HTERT RPE-1 (cell line): Measurements from ENCODE around the gene PPP1R8.
"Not testable (repeated sequence)": the region's sequence is repeated elsewhere in the genome, so short reads cannot be mapped to it uniquely, and the experiment has no call there.

Source experiments
- in situ Hi-C: fragments of 300-500 bp; cut with MboI; formaldehyde crosslinking; loops from 4 replicates; pipeline ENCODE4 v1.14.3; 2020; ENCODE audit warnings: low sequenced_read_pairs

The PPP1R8 gene

GRCh38 chr1:27830621-27831440 lies at the start of gene PPP1R8:
Gene PPP1R8 (plus strand): TSS chr1:27830782. CDS start chr1:27830836, 54 bp downstream.
- in situ Hi-C loops: no loop called here

GRCh38 chr1:27782950-27783349 lies 47.6 kb upstream of the PPP1R8 start:
- in situ Hi-C loops: no loop called here

GRCh38 chr1:27784700-27785099 lies 45.9 kb upstream of the PPP1R8 start:
- in situ Hi-C loops: no loop called here

- in situ Hi-C loops: no loop called here
Observed at GRCh38 chr1:27785781-27786455, 44.7 kb upstream of the PPP1R8 start.

GRCh38 chr1:27787895-27788294 lies 42.7 kb upstream of the PPP1R8 start:
- in situ Hi-C loops: no loop called here

- in situ Hi-C loops: no loop called here
Observed at GRCh38 chr1:27789540-27790041, 41.0 kb upstream of the PPP1R8 start.

GRCh38 chr1:27790270-27790669 lies 40.3 kb upstream of the PPP1R8 start:
- in situ Hi-C loops: not testable (repeated sequence)

GRCh38 chr1:27795601-27796000 lies 35.0 kb upstream of the PPP1R8 start:
- in situ Hi-C loops: no loop called here

- in situ Hi-C loops: no loop called here
Observed at GRCh38 chr1:27804791-27805190, 25.8 kb upstream of the PPP1R8 start.

GRCh38 chr1:27806758-27807157 lies 23.8 kb upstream of the PPP1R8 start:
- in situ Hi-C loops: no loop called here

GRCh38 chr1:27807385-27807784 lies 23.2 kb upstream of the PPP1R8 start:
- in situ Hi-C loops: no loop called here

- in situ Hi-C loops: not testable (repeated sequence)
Observed at GRCh38 chr1:27808131-27808530, 22.5 kb upstream of the PPP1R8 start.

- in situ Hi-C loops: no loop called here
Observed at GRCh38 chr1:27809883-27810282, 20.7 kb upstream of the PPP1R8 start.

GRCh38 chr1:27811741-27812500 lies 18.7 kb upstream of the PPP1R8 start:
- in situ Hi-C loops: no loop called here

- in situ Hi-C loops: no loop called here
Observed at GRCh38 chr1:27816921-27817630, 13.5 kb upstream of the PPP1R8 start.

GRCh38 chr1:27821761-27822315 lies 8.7 kb upstream of the PPP1R8 start:
- in situ Hi-C loops: no loop called here

- in situ Hi-C loops: no loop called here
Observed at GRCh38 chr1:27823784-27824183, 6.8 kb upstream of the PPP1R8 start.

- in situ Hi-C loops: no loop called here
Observed at GRCh38 chr1:27824411-27824810, 6.2 kb upstream of the PPP1R8 start.

GRCh38 chr1:27829339-27829960 lies 1.1 kb upstream of the PPP1R8 start:
- in situ Hi-C loops: not testable (repeated sequence)
